ENCODE data around the gene SH3TC1.

SH3TC1 gene

DNA sequence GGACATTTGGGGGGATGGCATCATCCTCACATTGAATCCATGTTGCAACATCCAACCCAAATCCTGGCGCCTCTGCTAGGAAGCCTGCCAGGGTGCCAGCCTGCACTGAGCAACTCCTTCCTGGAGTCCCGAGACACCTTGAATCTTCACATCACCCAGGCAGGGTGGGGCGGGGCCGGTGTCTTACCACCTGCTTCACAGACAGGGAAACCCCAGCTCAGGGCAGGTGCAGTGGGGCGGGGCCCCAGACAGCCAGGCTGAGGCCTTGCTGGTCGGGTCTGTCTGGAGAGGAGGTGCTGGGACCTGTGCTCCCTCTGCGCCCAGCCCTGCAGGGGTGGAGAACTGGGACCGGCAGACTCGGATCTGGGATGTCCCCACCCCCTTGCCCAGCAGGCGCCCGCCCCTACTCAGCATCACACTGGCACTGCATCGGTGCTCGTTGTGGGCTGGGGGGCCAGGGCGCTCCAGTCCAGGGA lies 39.0 kb downstream of the SH3TC1 start:
- Histone ChIP-seq H3K79me2 (ENCODE audit: insufficient read depth, low read length) (no peaks in the 10 kb centered on the region), H3K9me3 (ENCODE audit: insufficient read depth, low read length) (no peaks in the 10 kb centered on the region), H3F3A (ENCODE audit: insufficient read depth) (no peaks in the 10 kb centered on the region), H4K20me1 (ENCODE audit: low read depth, low read length) (no peaks in the 10 kb centered on the region), H3K36me3 (ENCODE audit: low read length) (no peaks in the 10 kb centered on the region), H3K27ac (ENCODE audit: low read depth, low read length) (no peak overlapping the region), H3K4me3 (ENCODE audit: insufficient read depth, low read length, poor library complexity, severe bottlenecking) (no peak overlapping the region), H2AFZ (ENCODE audit: low read depth, low read length, severe bottlenecking) (no peak overlapping the region), H3K9ac (ENCODE audit: low read length) (no peak overlapping the region), H3K4me2 (ENCODE audit: low read depth, low read length, poor library complexity, severe bottlenecking) (no peak overlapping the region), H3K27me3 (ENCODE audit: low read length) (no peaks in the 10 kb centered on the region), H3K9me2 (replicated peaks; ENCODE audit: insufficient read depth, low read length) (no peaks in the 10 kb centered on the region)
- TF ChIP-seq, protein P1, sequence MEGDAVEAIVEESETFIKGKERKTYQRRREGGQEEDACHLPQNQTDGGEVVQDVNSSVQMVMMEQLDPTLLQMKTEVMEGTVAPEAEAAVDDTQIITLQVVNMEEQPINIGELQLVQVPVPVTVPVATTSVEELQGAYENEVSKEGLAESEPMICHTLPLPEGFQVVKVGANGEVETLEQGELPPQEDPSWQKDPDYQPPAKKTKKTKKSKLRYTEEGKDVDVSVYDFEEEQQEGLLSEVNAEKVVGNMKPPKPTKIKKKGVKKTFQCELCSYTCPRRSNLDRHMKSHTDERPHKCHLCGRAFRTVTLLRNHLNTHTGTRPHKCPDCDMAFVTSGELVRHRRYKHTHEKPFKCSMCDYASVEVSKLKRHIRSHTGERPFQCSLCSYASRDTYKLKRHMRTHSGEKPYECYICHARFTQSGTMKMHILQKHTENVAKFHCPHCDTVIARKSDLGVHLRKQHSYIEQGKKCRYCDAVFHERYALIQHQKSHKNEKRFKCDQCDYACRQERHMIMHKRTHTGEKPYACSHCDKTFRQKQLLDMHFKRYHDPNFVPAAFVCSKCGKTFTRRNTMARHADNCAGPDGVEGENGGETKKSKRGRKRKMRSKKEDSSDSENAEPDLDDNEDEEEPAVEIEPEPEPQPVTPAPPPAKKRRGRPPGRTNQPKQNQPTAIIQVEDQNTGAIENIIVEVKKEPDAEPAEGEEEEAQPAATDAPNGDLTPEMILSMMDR (IDR thresholded peaks at IDR 0.05; ENCODE audit: insufficient read depth, low read length, poor library complexity, severe bottlenecking): no peak
- TF ChIP-seq EZH2phosphoT487 (conservative IDR thresholded peaks at IDR 0.05; ENCODE audit: low read length): no peak

DNA sequence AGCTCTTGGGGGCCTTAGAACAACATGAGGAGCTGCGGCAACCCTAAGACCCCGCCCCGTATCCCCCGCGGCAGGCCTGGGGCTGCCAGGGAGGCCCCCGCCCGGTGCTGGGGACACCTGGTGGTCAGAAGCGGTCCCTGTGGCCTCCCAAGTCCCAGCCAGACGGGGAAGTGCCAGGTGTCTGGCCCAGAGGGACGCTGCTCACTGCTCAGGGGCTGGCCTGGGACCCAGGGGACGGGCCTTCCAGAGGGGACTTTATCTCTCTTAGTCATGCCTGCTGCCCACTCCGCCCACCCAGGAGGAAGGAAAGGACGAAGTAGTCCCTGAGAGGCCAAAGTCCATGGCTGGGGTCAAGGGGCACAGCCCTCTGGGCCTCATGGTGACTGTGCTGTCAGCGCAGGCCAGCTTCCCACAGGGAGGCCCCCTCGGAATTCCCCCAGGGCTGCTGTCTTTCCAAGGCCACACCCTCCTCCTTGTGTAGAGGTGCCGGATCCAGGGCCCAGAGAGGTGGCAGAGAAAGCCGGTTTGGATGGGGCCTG lies 39.5 kb downstream of the SH3TC1 start:
- no peaks in the 10 kb centered on the region for H3K36me3 ChIP-seq (ENCODE audit: low read length)
- H3K9me2 ChIP-seq (replicated peaks; ENCODE audit: insufficient read depth, low read length): no peaks in the 10 kb centered on the region
- TF ChIP-seq, protein P1 (IDR thresholded peaks at IDR 0.05; ENCODE audit: insufficient read depth, low read length, poor library complexity, severe bottlenecking): peak; percentile 24
- TF ChIP-seq EZH2phosphoT487 (conservative IDR thresholded peaks at IDR 0.05; ENCODE audit: low read length): no peak
- no peaks in the 10 kb centered on the region for H3K27me3 ChIP-seq (ENCODE audit: low read length)
- H3K9me3 ChIP-seq (ENCODE audit: insufficient read depth, low read length): no peaks in the 10 kb centered on the region
- no peak overlapping the region for H3K4me3 ChIP-seq (ENCODE audit: insufficient read depth, low read length, poor library complexity, severe bottlenecking)
- no peak overlapping the region for H2AFZ ChIP-seq (ENCODE audit: low read depth, low read length, severe bottlenecking)
- H3K9ac ChIP-seq (ENCODE audit: low read length): no peak overlapping the region
- no peaks in the 10 kb centered on the region for H4K20me1 ChIP-seq (ENCODE audit: low read depth, low read length)
- no peaks in the 10 kb centered on the region for H3K79me2 ChIP-seq (ENCODE audit: insufficient read depth, low read length)
- no peak overlapping the region for H3K27ac ChIP-seq (ENCODE audit: low read depth, low read length)
- no peaks in the 10 kb centered on the region for H3F3A ChIP-seq (ENCODE audit: insufficient read depth)
- no peak overlapping the region for H3K4me2 ChIP-seq (ENCODE audit: low read depth, low read length, poor library complexity, severe bottlenecking)

DNA sequence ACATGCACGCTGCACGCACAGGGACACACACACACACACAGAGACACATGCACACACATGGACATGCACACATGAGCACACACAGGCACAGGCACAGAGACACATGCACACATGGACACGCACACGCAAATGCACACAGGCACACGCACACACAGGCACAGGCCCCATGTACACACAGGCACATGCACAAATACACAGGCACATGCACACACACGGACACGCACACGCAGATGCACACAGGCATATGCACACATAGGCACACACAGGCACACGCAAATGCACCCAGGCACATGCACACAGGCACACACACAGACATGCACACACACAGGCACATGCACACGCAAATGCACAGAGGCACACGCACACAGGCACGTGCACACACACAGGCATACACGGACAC lies 40.1 kb downstream of the SH3TC1 start:
- H3K9me2 ChIP-seq (replicated peaks; ENCODE audit: insufficient read depth, low read length): no peaks in the 10 kb centered on the region
- no peak overlapping the region for H3K4me3 ChIP-seq (ENCODE audit: insufficient read depth, low read length, poor library complexity, severe bottlenecking)
- H3F3A ChIP-seq (ENCODE audit: insufficient read depth): no peaks in the 10 kb centered on the region
- no peaks in the 10 kb centered on the region for H3K36me3 ChIP-seq (ENCODE audit: low read length)
- no peaks in the 10 kb centered on the region for H3K9me3 ChIP-seq (ENCODE audit: insufficient read depth, low read length)
- H2AFZ ChIP-seq (ENCODE audit: low read depth, low read length, severe bottlenecking): no peak overlapping the region
- H4K20me1 ChIP-seq (ENCODE audit: low read depth, low read length): no peaks in the 10 kb centered on the region
- H3K27ac ChIP-seq (ENCODE audit: low read depth, low read length): no peak overlapping the region
- H3K9ac ChIP-seq (ENCODE audit: low read length): no peak overlapping the region
- TF ChIP-seq, protein P1 (IDR thresholded peaks at IDR 0.05; ENCODE audit: insufficient read depth, low read length, poor library complexity, severe bottlenecking): no peak
- no peak for TF ChIP-seq EZH2phosphoT487 (conservative IDR thresholded peaks at IDR 0.05; ENCODE audit: low read length)
- no peaks in the 10 kb centered on the region for H3K79me2 ChIP-seq (ENCODE audit: insufficient read depth, low read length)
- H3K4me2 ChIP-seq (ENCODE audit: low read depth, low read length, poor library complexity, severe bottlenecking): no peak overlapping the region
- H3K27me3 ChIP-seq (ENCODE audit: low read length): no peaks in the 10 kb centered on the region

Measured in SU-DHL-6 (cell line).